GM21528 (cell line): ENCODE data around the gene DLL1.
"Not testable (repeated sequence)": the region's sequence is repeated elsewhere in the genome, so short reads cannot be mapped to it uniquely, and the experiment has no call there.

Experiments
- ATAC-seq: cut with Tn5 transposase; IDR thresholded peaks from one replicate; pipeline ENCODE4 v1.9.1; 2021; ENCODE audit warnings: mild to moderate bottlenecking, moderate library complexity; ENCODE audit not compliant: unreplicated experiment, low FRiP score

Gene DLL1

GRCh38 chr6:170269151-170269845 is 21.6 kb downstream of the DLL1 start:
- ATAC-seq, result no peak

GRCh38 chr6:170268216-170269129 is 22.4 kb downstream of the DLL1 start:
- ATAC-seq, result no peak

- no peak for ATAC-seq
These were observed 23.2 kb downstream of the DLL1 start for GRCh38 chr6:170267688-170268087.

GRCh38 chr6:170266061-170266825 is 24.6 kb downstream of the DLL1 start:
- no peak for ATAC-seq

GRCh38 chr6:170265655-170266054 is 25.2 kb downstream of the DLL1 start:
- ATAC-seq, result no peak

- not testable (repeated sequence) for ATAC-seq
These were observed 26.2 kb downstream of the DLL1 start for GRCh38 chr6:170264644-170265043.

GRCh38 chr6:170264086-170264485 is 26.8 kb downstream of the DLL1 start:
- no peak for ATAC-seq

GRCh38 chr6:170263410-170263809 is 27.5 kb downstream of the DLL1 start:
- ATAC-seq, result no peak

- ATAC-seq, result no peak
These were observed 28.3 kb downstream of the DLL1 start for GRCh38 chr6:170262489-170263088.

- ATAC-seq, result no peak
These were observed 29.0 kb downstream of the DLL1 start for GRCh38 chr6:170261643-170262488.

- no peak for ATAC-seq
These were observed 30.2 kb downstream of the DLL1 start for GRCh38 chr6:170260686-170261085.

GRCh38 chr6:170259278-170259677 is 31.6 kb downstream of the DLL1 start:
- no peak for ATAC-seq

GRCh38 chr6:170258407-170258806 is 32.5 kb downstream of the DLL1 start:
- ATAC-seq, result no peak

GRCh38 chr6:170257376-170257775 is 33.5 kb downstream of the DLL1 start:
- no peak for ATAC-seq

GRCh38 chr6:170256641-170257040 is 34.2 kb downstream of the DLL1 start:
- ATAC-seq, result no peak

- no peak for ATAC-seq
These were observed 35.3 kb downstream of the DLL1 start for GRCh38 chr6:170255426-170256125.

GRCh38 chr6:170254315-170255213 is 36.3 kb downstream of the DLL1 start:
- ATAC-seq, result no peak

- ATAC-seq, result no peak
These were observed 37.0 kb downstream of the DLL1 start for GRCh38 chr6:170253910-170254269.
